Trophoblast cell (in vitro differentiated cells and primary cell): ENCODE results near the gene TTC23L.

Experiments used
- DNase-seq, 2 donors: peaks; one replicate each; pipeline ENCODE4 v3.0.0-alpha.2; 2016
- H2AFZ ChIP-seq: 2 replicates; pipeline ENCODE4 v1.6.1; 2013; ENCODE audit warnings: low read length, moderate library complexity, mild to moderate bottlenecking; ENCODE audit not compliant: insufficient read depth, poor library complexity
- H2AK5ac ChIP-seq: 2 replicates; pipeline ENCODE4 v1.6.1; 2013; ENCODE audit warnings: mild to moderate bottlenecking, low read length
- H2BK120ac ChIP-seq: 2 replicates; pipeline ENCODE4 v1.6.1; 2013; ENCODE audit warnings: low read length, mild to moderate bottlenecking, moderate library complexity; ENCODE audit not compliant: insufficient read depth, poor library complexity
- H2BK12ac ChIP-seq: 2 replicates; pipeline ENCODE4 v1.6.1; 2013; ENCODE audit warnings: mild to moderate bottlenecking, low read length, moderate library complexity
- H2BK5ac ChIP-seq: 2 replicates; pipeline ENCODE4 v1.6.1; 2013; ENCODE audit warnings: low read length, low read depth, moderate library complexity, mild to moderate bottlenecking; ENCODE audit not compliant: poor library complexity
- H3K14ac ChIP-seq: 2 replicates; pipeline ENCODE4 v1.6.1; 2013; ENCODE audit warnings: mild to moderate bottlenecking, low read length
- H3K18ac ChIP-seq: 2 replicates; pipeline ENCODE4 v1.6.1; 2013; ENCODE audit warnings: mild to moderate bottlenecking, low read length
- H3K23ac ChIP-seq: 2 replicates; pipeline ENCODE4 v1.6.1; 2013; ENCODE audit warnings: low read length
- H3K27ac ChIP-seq: 2 replicates; pipeline ENCODE4 v1.5.1; 2013; ENCODE audit warnings: low read depth, mild to moderate bottlenecking, inconsistent platforms, low read length, moderate library complexity
- H3K27me3 ChIP-seq: 2 replicates; pipeline ENCODE4 v1.6.1; 2013; ENCODE audit warnings: inconsistent platforms, mild to moderate bottlenecking, low read length, moderate library complexity; ENCODE audit not compliant: insufficient read depth
- H3K36me3 ChIP-seq, 2 experiments: 1 replicate in 1 of 2; 2 replicates in 1 of 2; pipeline ENCODE4 v1.6.1; 2013; ENCODE audit warnings: low read length in 2 of 2, mild to moderate bottlenecking in 2 of 2, moderate library complexity in 1 of 2; ENCODE audit not compliant: insufficient read depth in 2 of 2, control insufficient read depth in 1 of 2
- H3K4ac ChIP-seq: 2 replicates; pipeline ENCODE4 v1.6.1; 2013; ENCODE audit warnings: low read depth, mild to moderate bottlenecking, low read length, moderate library complexity
- H3K4me1 ChIP-seq, 2 experiments: 1 replicate in 1 of 2; 2 replicates in 1 of 2; pipeline ENCODE4 v1.6.1; 2013; ENCODE audit warnings: low read length in 2 of 2, mild to moderate bottlenecking in 2 of 2, moderate library complexity in 1 of 2; ENCODE audit not compliant: insufficient read depth in 2 of 2, control insufficient read depth in 1 of 2
- H3K4me2 ChIP-seq: 2 replicates; pipeline ENCODE4 v1.6.1; 2013; ENCODE audit warnings: inconsistent platforms, mild to moderate bottlenecking, low read length, moderate library complexity
- H3K4me3 ChIP-seq: 2 replicates; pipeline ENCODE4 v1.5.1; 2013; ENCODE audit warnings: mild to moderate bottlenecking, low read depth, low read length, inconsistent platforms
- H3K79me1 ChIP-seq: one replicate; pipeline ENCODE4 v1.6.1; 2013; ENCODE audit warnings: low read length
- H3K79me2 ChIP-seq: 2 replicates; pipeline ENCODE4 v1.6.1; 2013; ENCODE audit warnings: low read length, mild to moderate bottlenecking; ENCODE audit not compliant: control insufficient read depth, insufficient read depth, poor library complexity
- H3K9ac ChIP-seq: 2 replicates; pipeline ENCODE4 v1.6.1; 2013; ENCODE audit warnings: mild to moderate bottlenecking, low read length
- H3K9me3 ChIP-seq: 2 replicates; pipeline ENCODE4 v1.6.1; 2013; ENCODE audit warnings: low read depth, mild to moderate bottlenecking, control low read depth, inconsistent platforms, low read length; ENCODE audit not compliant: insufficient read depth
- H4K12ac ChIP-seq: 2 replicates; pipeline ENCODE4 v1.6.1; 2013; ENCODE audit warnings: low read depth, mild to moderate bottlenecking, low read length, moderate library complexity
- H4K8ac ChIP-seq: 2 replicates; pipeline ENCODE4 v1.6.1; 2013; ENCODE audit warnings: low read depth, mild to moderate bottlenecking, low read length, moderate library complexity
- H4K91ac ChIP-seq: one replicate; pipeline ENCODE4 v1.6.1; 2013; ENCODE audit warnings: low read depth, mild to moderate bottlenecking, low read length, moderate library complexity
- WGBS: extraction: QIAGEN DNeasy Blood & Tissue Kit; methylation state at CpG from one replicate; pipeline ENCODE4 v1.1.7; 2013; ENCODE audit warnings: missing lambda C conversion rate; ENCODE audit not compliant: insufficient read length, insufficient coverage; ENCODE audit errors: extremely low coverage; 5-methylcytosine and 5-hydroxymethylcytosine counted together

The TTC23L gene

DNA sequence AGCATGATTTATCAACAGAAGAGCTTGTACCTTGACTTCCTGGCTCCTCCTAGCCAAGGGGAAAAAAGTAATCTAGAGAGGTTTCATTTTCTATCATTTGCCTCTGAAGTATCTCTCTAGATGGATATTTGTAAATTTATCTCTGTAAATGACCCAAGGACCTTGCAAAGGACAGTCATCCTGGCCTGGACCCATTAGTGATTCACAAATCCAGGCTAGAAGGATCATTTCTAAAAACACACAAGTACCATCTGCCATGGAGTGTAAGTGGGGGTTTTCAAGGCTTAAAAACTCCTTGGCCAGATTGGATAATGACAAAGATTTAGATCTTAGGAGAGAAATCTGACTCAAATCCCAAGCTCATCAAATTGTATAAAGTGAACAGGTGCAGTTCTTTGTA lies 8.1 kb downstream of the TTC23L start:
- H3K27ac ChIP-seq: no peak overlapping the region
- peaks cover 6% of the 10 kb centered on the region for H3K9me3 ChIP-seq
- no peak overlapping the region for H3K4me2 ChIP-seq
- no peak overlapping the region for H2AK5ac ChIP-seq
- H3K14ac ChIP-seq: no peak overlapping the region
- DNase-seq: no peak
- no peak overlapping the region for H4K91ac ChIP-seq
- H3K9ac ChIP-seq: no peak overlapping the region
- no peaks in the 10 kb centered on the region for H3K27me3 ChIP-seq
- no peaks in the 10 kb centered on the region for H3K79me1 ChIP-seq
- H3K4ac ChIP-seq: no peak overlapping the region
- H2AFZ ChIP-seq: no peak overlapping the region
- no peak overlapping the region for H2BK12ac ChIP-seq
- H3K36me3 ChIP-seq: no peaks in the 10 kb centered on the region
- H3K4me3 ChIP-seq: no peak overlapping the region
- H4K8ac ChIP-seq: no peak overlapping the region
- H4K12ac ChIP-seq: no peak overlapping the region
- H2BK120ac ChIP-seq: no peak overlapping the region
- peaks cover 0 to 4% of the 10 kb centered on the region in 2 experiments for H3K4me1 ChIP-seq
- no peaks in the 10 kb centered on the region for H3K79me2 ChIP-seq
- H2BK5ac ChIP-seq: no peak overlapping the region
- H3K23ac ChIP-seq: no peak overlapping the region
- no peak overlapping the region for H3K18ac ChIP-seq

DNA sequence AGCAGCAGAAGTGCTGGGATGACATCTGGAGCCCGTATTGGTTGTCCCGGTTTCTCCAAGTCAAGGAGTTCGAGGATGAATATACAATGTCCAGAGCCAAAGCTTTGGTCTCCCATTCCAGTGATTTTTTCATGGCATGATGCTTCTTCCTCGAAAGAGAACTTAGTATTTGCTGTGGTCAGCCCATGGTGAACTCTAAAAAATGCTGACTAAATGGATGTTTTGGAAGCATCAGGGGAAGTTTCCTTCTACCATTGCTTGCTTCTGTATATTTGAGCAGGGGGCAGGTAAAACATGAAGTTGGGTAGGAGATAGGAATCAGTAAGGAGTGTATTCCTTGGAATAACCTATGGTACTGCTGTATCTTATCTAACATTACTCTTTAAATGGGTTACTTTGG lies 8.6 kb downstream of the TTC23L start:
- no peak overlapping the region for H4K12ac ChIP-seq
- H3K4ac ChIP-seq: no peak overlapping the region
- H2BK12ac ChIP-seq: no peak overlapping the region
- no peak overlapping the region for H3K9ac ChIP-seq
- no peak overlapping the region for H4K91ac ChIP-seq
- no peak overlapping the region for H4K8ac ChIP-seq
- H2BK120ac ChIP-seq: no peak overlapping the region
- H3K18ac ChIP-seq: no peak overlapping the region
- no peaks in the 10 kb centered on the region for H3K36me3 ChIP-seq
- H3K27me3 ChIP-seq: no peaks in the 10 kb centered on the region
- no peaks in the 10 kb centered on the region for H3K79me1 ChIP-seq
- no peak for DNase-seq
- H3K4me2 ChIP-seq: no peak overlapping the region
- no peak overlapping the region for H3K23ac ChIP-seq
- peaks cover 0 to 4% of the 10 kb centered on the region in 2 experiments for H3K4me1 ChIP-seq
- no peak overlapping the region for H3K4me3 ChIP-seq
- H2BK5ac ChIP-seq: no peak overlapping the region
- no CpG with 5 or more reads among the region's 4 CpGs for WGBS
- no peaks in the 10 kb centered on the region for H3K79me2 ChIP-seq
- H3K14ac ChIP-seq: no peak overlapping the region
- H3K27ac ChIP-seq: no peak overlapping the region
- no peak overlapping the region for H2AFZ ChIP-seq
- H2AK5ac ChIP-seq: no peak overlapping the region
- peaks cover 3% of the 10 kb centered on the region for H3K9me3 ChIP-seq

DNA sequence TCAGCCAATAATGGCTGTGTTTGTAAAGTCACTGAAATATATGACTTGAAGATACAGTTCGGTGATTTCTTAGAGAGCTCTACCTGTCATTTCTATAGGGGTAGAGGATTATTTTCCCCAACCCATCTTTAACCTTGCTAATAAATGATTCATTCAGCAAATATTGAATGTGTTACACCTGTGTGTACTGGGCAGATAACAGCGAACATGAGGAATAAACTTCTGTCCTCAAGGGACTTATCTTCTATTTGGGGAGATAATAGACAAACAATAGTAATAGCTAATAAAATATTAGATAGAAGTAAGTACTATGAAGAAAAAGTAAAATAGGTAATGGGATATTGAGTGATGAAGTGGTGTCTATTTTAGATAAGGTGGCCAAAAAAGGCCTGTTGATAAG lies 9.3 kb downstream of the TTC23L start:
- Histone ChIP-seq H2AK5ac (no peak overlapping the region), H4K8ac (no peak overlapping the region), H3K9me3 (no peaks in the 10 kb centered on the region), H3K4me1 (peaks cover 0 to 3% of the 10 kb centered on the region in 2 experiments), H4K12ac (no peak overlapping the region), H3K79me2 (no peaks in the 10 kb centered on the region), H3K27ac (no peak overlapping the region), H3K4me2 (no peak overlapping the region), H3K4me3 (no peak overlapping the region), H4K91ac (no peak overlapping the region), H2AFZ (no peak overlapping the region), H3K14ac (no peak overlapping the region), H3K23ac (no peak overlapping the region), H3K79me1 (no peaks in the 10 kb centered on the region), H3K36me3 (no peaks in the 10 kb centered on the region), H3K27me3 (no peaks in the 10 kb centered on the region), H2BK120ac (no peak overlapping the region), H2BK12ac (no peak overlapping the region), H3K9ac (no peak overlapping the region), H3K4ac (no peak overlapping the region), H3K18ac (no peak overlapping the region), H2BK5ac (no peak overlapping the region)
- no peak for DNase-seq
- WGBS: no CpG with 5 or more reads among the region's 2 CpGs

DNA sequence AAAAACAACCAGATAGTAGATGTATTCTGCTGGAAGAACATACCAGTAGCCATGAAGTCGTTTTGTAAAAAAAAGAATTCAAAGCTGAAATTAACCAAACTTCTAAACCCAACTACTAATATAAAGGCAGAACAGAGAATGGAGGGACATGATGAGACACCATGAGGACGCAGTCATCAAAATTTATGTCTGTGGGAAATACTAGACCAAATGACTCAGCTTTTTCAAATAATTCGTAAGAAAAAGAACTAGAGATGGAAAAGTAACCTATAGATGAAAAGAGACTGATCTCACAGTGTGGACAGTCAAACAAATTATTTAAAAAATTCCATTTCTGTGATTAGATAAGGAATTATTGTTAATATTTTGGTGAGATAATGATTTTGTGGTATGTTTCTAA lies 10.3 kb downstream of the TTC23L start:
- Histone ChIP-seq H3K18ac (no peak overlapping the region), H3K4me1 (peaks cover 0 to 3% of the 10 kb centered on the region in 2 experiments), H2BK120ac (no peak overlapping the region), H3K27me3 (no peaks in the 10 kb centered on the region), H2BK5ac (no peak overlapping the region), H3K27ac (no peak overlapping the region), H3K36me3 (no peaks in the 10 kb centered on the region), H3K79me2 (no peaks in the 10 kb centered on the region), H3K14ac (no peak overlapping the region), H3K4me3 (no peak overlapping the region), H3K4me2 (no peak overlapping the region), H4K8ac (no peak overlapping the region), H3K23ac (no peak overlapping the region), H4K12ac (no peak overlapping the region), H2AFZ (no peak overlapping the region), H3K9ac (no peak overlapping the region), H3K4ac (no peak overlapping the region), H2AK5ac (no peak overlapping the region), H3K9me3 (no peaks in the 10 kb centered on the region), H2BK12ac (no peak overlapping the region), H4K91ac (no peak overlapping the region), H3K79me1 (no peaks in the 10 kb centered on the region)
- peak in 1 of 2 donors; percentile 68 for DNase-seq
- no CpG with 5 or more reads among the region's 3 CpGs for WGBS
